ENCODE measurements around the gene PLPP3.

PLPP3 gene

DNA sequence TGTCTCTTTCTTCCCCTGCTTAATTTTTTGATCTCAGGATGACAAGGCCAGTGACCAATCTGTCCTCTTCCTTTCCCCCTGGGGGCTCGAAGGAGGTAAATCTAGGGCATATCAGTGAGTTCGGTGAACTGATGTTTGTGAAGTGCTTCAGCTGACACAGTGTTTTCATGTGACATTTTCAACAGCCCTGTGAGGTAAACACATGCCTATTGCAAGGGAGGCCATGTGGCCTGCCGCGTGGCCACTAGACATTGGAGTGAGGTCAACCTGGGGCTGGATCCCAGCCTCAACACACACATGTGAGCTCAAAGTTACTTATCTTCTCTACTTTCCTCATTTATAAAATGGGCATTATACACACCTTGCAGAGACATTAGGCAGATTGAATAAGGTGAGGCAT is 126.3 kb downstream of the PLPP3 start:
- no peak for DNase-seq (ENCODE audit: low spot score)
- in situ Hi-C loops (cut with MboI; ENCODE audit: low pct_unique_long_range_greater_than_20kb, low sequenced_read_pairs, unreplicated experiment): no loop called here
- no peak for TF ChIP-seq CTCF (IDR thresholded peaks at IDR 0.05; ENCODE audit: extremely low read depth, insufficient read depth, missing control alignments)

- no peak for TF ChIP-seq CTCF (IDR thresholded peaks at IDR 0.05; ENCODE audit: extremely low read depth, insufficient read depth, missing control alignments)
- no peak for DNase-seq (ENCODE audit: low spot score)
- in situ Hi-C loops (cut with MboI; ENCODE audit: low pct_unique_long_range_greater_than_20kb, low sequenced_read_pairs, unreplicated experiment): no loop called here
Measured at GRCh38 chr1:56452027-56453011, 127.0 kb downstream of the PLPP3 start.

- no peak for DNase-seq (ENCODE audit: low spot score)
- in situ Hi-C loops (cut with MboI; ENCODE audit: low pct_unique_long_range_greater_than_20kb, low sequenced_read_pairs, unreplicated experiment): no loop called here
- TF ChIP-seq CTCF (IDR thresholded peaks at IDR 0.05; ENCODE audit: extremely low read depth, insufficient read depth, missing control alignments): no peak
Measured at GRCh38 chr1:56451491-56451890, 127.9 kb downstream of the PLPP3 start.

- in situ Hi-C loops (cut with MboI; ENCODE audit: low pct_unique_long_range_greater_than_20kb, low sequenced_read_pairs, unreplicated experiment): no loop called here
- no peak for DNase-seq (ENCODE audit: low spot score)
Measured at GRCh38 chr1:56450004-56450666, 129.2 kb downstream of the PLPP3 start.

DNA sequence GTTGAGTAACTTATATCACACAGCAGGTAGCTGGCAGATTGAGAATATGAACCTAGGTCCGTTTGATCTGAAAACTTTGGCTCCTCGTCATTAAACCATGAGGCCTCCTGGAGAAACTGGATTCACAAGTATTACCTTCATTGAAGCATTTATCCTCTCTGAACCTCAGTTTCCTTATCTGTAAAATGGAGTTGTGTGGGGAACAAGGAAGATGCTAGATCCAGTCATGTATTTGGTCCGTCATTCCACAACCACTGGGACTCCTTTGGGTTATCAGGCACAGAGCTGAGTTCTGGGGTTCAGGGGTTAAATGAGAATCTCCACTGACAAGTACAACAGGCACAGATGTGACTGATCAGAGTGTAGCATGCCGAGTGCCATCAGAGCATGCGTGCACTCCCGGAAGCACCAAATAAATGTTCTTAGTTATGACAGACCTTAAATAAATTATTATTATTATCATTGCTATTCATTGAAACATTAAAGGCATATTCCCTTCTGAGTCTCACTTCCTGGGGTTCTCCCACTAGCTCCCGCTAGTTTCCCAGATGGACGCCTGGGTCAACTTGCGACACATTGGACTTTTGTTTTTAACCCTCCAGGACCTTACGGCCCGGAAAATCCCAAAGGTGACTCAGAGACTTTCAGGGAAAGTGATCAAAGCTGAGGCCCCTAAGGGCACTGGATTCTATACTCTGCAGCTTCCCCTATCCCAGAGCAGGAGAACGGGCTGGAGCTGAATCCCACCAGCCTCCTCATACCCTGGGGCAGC is 130.6 kb downstream of the PLPP3 start:
- in situ Hi-C loops (cut with MboI; ENCODE audit: low pct_unique_long_range_greater_than_20kb, low sequenced_read_pairs, unreplicated experiment): no loop called here
- no peak for TF ChIP-seq CTCF (IDR thresholded peaks at IDR 0.05; ENCODE audit: extremely low read depth, insufficient read depth, missing control alignments)
- no peak for DNase-seq (ENCODE audit: low spot score)

More at GRCh38 chr1:56450004-56450666, 129.2 kb downstream of the PLPP3 start:
- TF ChIP-seq CTCF (IDR thresholded peaks at IDR 0.05; ENCODE audit: extremely low read depth, insufficient read depth, missing control alignments): no peak

DNA sequence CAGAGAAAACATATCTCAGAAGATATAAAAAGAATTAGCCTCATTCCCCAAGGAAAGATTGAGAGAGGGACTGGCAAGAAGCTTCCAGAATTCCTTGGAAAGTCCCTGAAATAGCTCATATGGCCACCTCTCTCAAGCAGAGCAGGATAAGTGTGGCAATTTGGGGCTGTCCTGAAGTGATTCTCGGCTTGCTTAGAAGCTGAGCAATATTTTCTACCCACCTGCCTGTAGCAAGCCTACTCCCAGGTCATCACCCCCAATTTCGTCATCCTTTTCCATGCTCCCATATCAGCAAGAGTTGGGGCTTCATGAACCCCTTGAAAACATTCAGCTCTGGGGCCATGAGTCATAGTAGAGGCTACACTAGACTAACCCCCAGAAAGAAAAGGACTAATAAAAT is 131.5 kb downstream of the PLPP3 start:
- in situ Hi-C loops (cut with MboI; ENCODE audit: low pct_unique_long_range_greater_than_20kb, low sequenced_read_pairs, unreplicated experiment): no loop called here

More for the DNA sequence above, 131.5 kb downstream of the PLPP3 start:
- no peak for DNase-seq (ENCODE audit: low spot score)
- no peak for TF ChIP-seq CTCF (IDR thresholded peaks at IDR 0.05; ENCODE audit: extremely low read depth, insufficient read depth, missing control alignments)

All from GM13977 (cell line).